AG09309 (cell line): ENCODE measurements around the gene SEMA4G.

ENCODE experiments used
- DNase-seq: peaks from one replicate; pipeline ENCODE4 v3.0.0-alpha.2; 2010; ENCODE audit warnings: low read depth
- H3K4me3 ChIP-seq: 2 replicates; pipeline ENCODE4 v1.5.1; 2011; ENCODE audit warnings: mild to moderate bottlenecking, low read depth, low read length, moderate library complexity; ENCODE audit not compliant: control insufficient read depth
- CTCF ChIP-seq: IDR thresholded peaks from 2 replicates; pipeline ENCODE4 v1.5.1; 2011; ENCODE audit warnings: mild to moderate bottlenecking, low read depth, low read length, inconsistent platforms; ENCODE audit not compliant: insufficient read depth, control insufficient read depth; ENCODE audit errors: missing control alignments

The SEMA4G gene

GRCh38 chr10:100960251-100960650, 9.1 kb upstream of the SEMA4G start:
- TF ChIP-seq CTCF: no peak
- DNase-seq: no peak
- H3K4me3 ChIP-seq: no peak overlapping the region

DNA sequence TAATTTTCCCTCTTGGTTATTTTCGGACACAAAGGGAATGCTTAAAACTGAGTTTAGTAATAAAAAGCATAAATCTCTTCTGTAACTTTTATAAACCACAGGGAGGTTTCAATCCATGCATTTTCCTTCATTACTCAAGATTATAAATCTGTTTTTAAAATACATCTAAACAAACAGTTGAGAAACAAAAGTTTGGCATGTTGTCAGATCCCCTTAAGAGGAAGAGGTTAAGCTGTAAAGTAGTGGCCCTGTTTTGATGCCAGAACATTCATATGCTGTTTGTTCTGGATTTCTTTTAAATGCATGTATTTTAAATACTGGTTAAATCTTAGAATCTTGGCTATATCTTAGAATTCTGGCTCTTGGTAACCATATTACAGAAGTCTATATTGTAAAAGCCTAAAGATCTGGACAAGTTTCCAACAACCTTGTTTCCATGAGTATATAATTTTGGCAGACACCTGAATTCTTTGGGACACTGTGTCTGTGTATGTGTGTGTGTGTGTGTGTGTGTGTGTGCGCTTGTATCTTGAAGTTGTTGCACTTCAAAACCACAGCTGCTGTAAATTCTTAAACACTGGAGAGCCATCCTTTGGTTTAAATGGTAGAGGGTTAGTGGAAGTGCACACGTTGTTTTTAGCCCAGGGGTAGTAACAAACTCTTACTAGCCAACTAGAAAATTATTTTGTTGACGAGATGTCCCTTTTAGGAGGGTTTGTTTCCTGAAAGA, 6.8 kb upstream of the SEMA4G start:
- no peak overlapping the region for H3K4me3 ChIP-seq
- no peak for TF ChIP-seq CTCF
- DNase-seq: no peak

DNA sequence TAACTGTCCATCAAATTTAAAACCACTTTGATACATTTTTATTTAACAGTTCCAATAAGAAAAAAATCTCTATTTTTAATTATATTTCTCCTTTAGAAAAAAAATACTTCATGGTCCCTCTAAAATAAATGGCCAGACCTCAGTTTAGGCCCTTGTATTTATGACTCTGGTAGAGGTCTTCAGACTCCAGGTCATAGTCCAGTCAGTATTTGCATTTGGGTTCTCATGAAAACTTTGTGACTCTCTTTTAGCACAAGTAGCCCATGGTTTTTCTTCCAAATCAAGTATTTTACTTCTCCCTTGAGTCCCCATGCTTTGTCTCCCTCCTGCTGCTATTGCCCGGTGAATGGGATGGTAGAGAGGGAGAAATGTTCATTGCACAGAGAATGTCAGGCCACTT, 5.5 kb upstream of the SEMA4G start:
- DNase-seq: no peak
- no peak overlapping the region for H3K4me3 ChIP-seq
- no peak for TF ChIP-seq CTCF

DNA sequence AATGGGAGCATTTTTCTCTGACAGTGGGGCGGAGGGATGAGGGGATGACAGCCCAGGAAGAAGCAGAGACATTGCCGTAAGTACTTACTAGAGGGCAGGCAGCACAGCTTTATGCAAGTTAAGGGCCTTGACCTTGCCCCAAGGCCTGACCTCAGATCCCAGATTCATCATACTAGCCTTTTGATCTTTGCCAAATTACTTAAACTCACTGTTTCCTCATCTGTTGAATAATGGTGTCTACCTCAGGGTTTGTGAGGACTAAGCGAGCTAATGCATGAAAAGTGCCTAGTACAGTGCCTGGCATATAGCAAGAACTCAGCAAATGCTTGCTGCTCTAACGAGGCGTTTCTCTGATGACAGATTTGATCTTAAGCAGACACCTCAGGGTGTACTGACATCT, 3.5 kb upstream of the SEMA4G start:
- no peak for TF ChIP-seq CTCF
- H3K4me3 ChIP-seq: no peak overlapping the region
- no peak for DNase-seq

DNA sequence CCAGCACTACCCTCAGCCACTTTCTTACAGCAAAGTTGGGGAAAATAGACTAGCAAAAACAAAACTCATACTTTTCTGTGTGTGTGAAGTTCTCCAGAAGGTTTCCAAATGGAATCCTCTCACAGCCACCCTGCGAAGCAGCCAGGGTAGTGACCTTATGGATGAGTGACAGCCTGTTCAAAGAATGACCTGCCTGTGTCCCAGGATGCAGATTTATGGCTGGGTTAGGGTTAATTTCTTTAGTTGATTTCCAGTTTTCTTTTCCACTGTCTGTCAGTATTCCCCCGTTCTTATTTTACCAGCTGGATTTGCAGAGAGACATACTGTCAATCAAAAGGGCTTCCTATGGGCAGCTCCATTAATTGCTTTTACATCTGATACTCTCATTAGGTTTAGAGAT, 2.4 kb upstream of the SEMA4G start:
- TF ChIP-seq CTCF: no peak
- DNase-seq: no peak

DNA sequence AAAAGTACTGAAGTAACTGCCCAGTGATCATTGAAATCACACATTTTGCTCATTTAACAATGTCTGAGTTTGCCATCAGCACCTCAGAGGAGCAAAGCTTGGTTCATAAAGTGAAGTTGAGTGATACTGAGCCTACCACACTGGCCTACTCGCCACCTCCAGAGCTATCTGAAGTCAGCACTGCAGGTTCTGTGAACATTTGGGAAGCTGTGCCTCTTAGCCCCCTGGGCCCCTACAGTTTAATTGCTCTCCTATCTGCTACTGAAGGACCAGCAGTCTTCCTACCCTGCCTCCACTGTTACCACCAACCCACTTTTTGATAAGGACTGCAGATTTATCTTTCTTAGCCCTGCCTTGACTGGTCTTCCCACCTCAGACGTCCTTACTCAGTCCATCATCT, 2.0 kb upstream of the SEMA4G start:
- no peak overlapping the region for H3K4me3 ChIP-seq
- no peak for DNase-seq
- TF ChIP-seq CTCF: no peak

More for the DNA sequence above, 2.4 kb upstream of the SEMA4G start:
- H3K4me3 ChIP-seq: no peak overlapping the region
